HG02678 (cell line): ENCODE results near the gene B3GNT3.
"Not testable (repeated sequence)": the region's sequence is repeated elsewhere in the genome, so short reads cannot be mapped to it uniquely, and the experiment has no call there.

Experiments used
- ATAC-seq: cut with Tn5 transposase; IDR thresholded peaks from one replicate; pipeline ENCODE4 v1.9.1; 2021; ENCODE audit warnings: mild to moderate bottlenecking, moderate library complexity; ENCODE audit not compliant: unreplicated experiment

The B3GNT3 gene

GRCh38 chr19:17796013-17796837 is 1.3 kb downstream of the B3GNT3 start:
- ATAC-seq, result no peak

GRCh38 chr19:17796838-17797423 is 2.0 kb downstream of the B3GNT3 start:
- no peak for ATAC-seq

DNA sequence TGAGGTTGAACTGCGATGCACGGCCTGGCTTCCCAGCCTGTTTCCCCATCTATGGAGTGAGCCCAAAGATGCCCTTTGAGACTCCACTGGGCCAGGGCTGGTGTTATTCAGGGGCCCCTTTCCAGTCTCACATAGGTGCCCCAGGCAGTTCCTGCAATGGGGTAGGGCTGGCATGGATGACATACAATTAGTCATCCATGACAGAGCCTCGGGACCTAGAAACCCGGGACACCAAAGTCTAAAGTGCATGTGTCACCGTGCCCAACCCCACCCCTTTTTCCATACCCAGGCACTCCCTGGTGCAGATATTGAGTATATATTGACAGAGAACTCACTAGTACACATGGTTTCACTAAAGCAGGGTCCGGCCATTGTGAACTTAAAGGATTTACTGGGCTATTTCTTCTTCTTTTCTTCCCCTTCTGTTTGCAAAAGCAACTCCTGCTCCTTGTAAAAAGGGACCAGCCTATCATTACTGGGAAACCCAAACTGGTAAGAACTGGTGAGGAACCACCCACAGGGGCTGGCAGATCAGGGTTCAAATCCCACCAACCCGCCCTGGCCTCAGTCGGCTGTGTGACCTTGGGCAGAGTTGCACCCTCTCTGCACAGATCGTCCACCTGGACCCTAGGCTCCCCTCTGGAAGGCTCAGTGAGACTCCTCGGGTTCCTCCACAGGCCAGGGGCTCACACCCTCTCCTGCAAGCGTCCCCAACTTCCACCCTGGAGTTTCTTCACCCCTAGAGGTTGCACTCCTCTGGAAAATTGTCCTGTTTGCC is 2.7 kb downstream of the B3GNT3 start:
- no peak for ATAC-seq

- not testable (repeated sequence) for ATAC-seq
Measured at GRCh38 chr19:17798599-17798998, 3.7 kb downstream of the B3GNT3 start.

DNA sequence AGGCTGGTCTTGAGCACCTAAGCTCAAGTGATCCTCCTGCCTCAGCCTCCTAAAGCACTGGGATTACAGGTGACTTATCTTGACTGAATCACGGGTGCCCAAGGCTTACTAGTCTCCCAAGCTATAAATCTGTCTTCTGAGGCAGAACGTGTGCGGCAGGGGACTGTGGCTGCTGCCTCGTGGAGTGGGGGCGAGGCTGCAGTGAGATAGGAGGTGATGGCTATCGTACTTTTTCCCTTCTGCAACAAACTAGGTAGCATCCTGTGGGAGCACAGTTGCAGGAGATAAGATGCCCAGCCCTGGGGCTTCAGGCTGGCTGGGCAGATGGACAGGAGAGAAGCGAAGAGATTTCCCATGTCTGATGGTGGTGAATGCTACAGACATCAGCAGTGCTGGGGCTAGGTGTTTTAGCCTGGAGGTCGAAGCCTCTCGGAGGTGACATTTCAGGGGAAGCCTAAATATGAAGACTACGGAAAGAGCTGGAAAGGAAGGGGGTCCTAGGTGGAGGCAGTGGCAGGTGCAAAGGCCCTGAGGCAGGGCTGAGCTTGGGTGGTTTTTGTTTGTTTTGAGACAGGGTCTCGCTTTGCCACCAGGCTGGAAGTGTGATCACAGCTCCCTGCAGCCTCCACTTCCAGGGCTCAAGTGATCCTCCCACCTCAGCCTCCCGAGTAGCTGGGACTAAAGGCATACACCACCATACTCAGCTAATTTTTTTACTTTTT is 7.4 kb downstream of the B3GNT3 start:
- no peak for ATAC-seq

DNA sequence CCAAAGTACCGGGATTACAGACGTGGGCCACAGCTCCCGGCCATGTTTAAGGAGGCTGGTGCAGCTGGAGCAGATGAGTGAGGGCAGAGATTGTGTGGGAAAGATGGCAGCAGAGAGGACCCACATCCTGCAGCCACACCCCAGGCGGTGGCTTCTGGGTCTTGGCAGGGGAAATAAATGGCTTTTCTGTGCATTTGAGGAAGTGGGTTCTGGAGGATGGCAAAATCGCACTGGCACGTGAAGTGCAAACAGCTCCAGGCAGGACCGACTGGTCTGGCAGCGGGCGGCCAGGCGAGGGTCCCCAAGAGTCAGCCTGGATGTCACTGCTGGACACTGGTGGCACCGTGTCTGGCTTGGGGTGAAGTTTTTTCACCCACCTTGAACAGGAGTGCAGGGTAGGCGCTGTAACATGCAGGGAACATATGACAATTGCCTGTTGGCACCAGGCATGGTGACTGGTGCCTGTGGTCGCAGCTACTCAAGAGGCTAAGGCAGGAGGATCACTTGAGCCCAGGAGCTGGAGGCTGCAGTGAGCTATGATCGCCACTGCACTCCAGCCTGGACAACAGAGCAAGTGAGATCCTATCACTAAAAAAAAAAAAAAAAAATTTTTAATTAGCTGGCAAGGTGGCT is 8.4 kb downstream of the B3GNT3 start:
- ATAC-seq, result no peak

GRCh38 chr19:17805427-17805826 is 10.5 kb downstream of the B3GNT3 start:
- ATAC-seq, result no peak

DNA sequence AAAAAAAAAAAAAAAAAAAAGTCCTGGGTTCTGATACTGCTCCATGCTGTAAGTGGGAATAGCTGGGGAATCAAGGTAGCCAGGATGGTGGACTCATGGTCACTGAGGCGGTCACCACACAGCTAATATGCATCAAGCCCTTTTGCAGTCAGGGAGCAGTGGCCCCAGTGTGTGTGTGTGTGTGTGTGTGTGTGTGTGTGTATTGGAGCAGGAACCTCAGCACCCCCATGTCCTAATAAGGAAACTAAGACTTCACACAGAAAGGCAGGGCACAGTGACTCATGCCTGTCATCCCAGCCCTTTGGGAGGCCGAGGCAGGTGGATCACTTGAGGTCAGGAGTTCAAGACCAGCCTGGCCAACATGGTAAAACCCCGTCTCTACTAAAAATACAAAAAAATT is 12.0 kb downstream of the B3GNT3 start:
- no peak for ATAC-seq

GRCh38 chr19:17807731-17808316 is 12.9 kb downstream of the B3GNT3 start:
- no peak for ATAC-seq

DNA sequence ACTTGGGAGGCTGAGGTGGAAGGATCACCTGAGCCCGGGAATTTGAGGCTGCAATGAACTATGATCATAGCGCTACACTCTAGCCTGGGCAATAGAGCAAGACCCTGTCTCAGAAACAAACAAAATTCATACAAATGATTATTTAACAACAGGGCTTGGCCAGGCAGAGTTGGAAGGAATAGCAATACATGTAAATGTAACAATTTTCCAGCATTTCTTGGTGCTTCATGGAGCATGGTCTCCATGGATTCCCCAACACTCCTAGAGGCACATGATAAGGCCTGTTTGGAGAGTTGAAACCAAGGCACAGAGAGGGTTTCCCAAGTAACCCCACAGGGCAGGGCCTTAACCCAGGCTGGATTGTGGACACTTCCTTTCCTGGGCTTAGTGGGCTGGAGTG is 16.2 kb downstream of the B3GNT3 start:
- no peak for ATAC-seq

GRCh38 chr19:17811681-17812080 is 16.7 kb downstream of the B3GNT3 start:
- ATAC-seq, result no peak

DNA sequence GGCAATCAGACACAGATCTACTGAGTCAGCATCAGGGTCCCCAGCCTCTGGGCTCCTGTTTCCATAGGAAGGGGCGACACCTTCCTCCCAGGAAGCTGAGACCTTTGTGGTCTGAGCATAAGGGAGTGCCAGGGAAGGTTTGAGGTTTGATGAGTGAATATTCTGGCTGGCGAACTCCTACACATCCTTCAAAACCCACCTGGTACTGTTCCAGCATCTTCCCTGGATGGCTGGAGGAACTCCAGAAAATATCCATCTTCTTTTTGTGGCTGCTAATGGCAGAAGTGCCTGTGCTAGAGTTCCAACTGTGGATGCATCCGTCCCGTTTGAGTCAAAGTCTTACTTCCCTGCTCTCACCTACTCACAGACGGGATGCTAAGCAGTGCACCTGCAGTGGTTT is 17.2 kb downstream of the B3GNT3 start:
- no peak for ATAC-seq

- no peak for ATAC-seq
Measured at GRCh38 chr19:17817668-17818363, 22.9 kb downstream of the B3GNT3 start.

- no peak for ATAC-seq
Measured at GRCh38 chr19:17821190-17821589, 26.3 kb downstream of the B3GNT3 start, which contains the start of gene INSL3. Gene INSL3, minus strand, starts transcription at chr19:17821519. Its CDS starts 13 bp downstream, at chr19:17821506.

DNA sequence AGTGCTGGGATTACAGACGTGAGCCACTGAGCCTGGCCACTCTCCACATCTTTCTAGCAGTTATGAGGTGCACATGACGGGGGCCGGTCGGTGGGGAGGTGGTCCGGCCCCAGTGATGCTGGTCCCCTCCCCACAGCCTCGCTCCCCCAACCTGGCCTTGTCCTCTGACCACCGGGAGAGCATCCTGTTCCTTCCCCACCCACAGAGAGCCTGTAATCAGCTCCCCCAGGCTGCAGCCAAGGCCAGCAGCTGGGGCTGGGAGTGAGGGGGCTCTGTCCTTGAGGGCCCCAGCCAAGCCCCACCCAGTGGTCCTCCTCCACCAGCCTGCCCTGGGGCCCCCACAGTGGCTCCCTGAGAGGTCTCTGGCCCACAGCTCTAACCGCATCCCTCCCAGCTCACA is 29.4 kb downstream of the B3GNT3 start:
- ATAC-seq, result no peak

GRCh38 chr19:17826508-17827056 is 31.6 kb downstream of the B3GNT3 start:
- no peak for ATAC-seq

- no peak for ATAC-seq
Measured at GRCh38 chr19:17829855-17830566, 35.1 kb downstream of the B3GNT3 start.

GRCh38 chr19:17830567-17831418 is 35.9 kb downstream of the B3GNT3 start:
- no peak for ATAC-seq
